ENCODE results near the gene ZNF197.

- TF ChIP-seq TAF15 (IDR thresholded peaks at IDR 0.05; ENCODE audit: low read depth, low read length, poor library complexity, severe bottlenecking) (no peak), CC2D1A (CRISPR knock-in tag; IDR thresholded peaks at IDR 0.05) (no peak), POGK (CRISPR knock-in tag; conservative IDR thresholded peaks at IDR 0.05) (no peak), ZNF34 (CRISPR knock-in tag; IDR thresholded peaks at IDR 0.05; ENCODE audit: borderline replicate concordance) (no peak), ELF1 (CRISPR knock-in tag; IDR thresholded peaks at IDR 0.05) (no peak), EP300 (IDR thresholded peaks at IDR 0.05; ENCODE audit: low read depth in 2 of 2, low read length in 2 of 2) (no peak), EP300 (CRISPR knock-in tag; IDR thresholded peaks at IDR 0.05; ENCODE audit: borderline replicate concordance) (no peak), ZNF362 (CRISPR knock-in tag; IDR thresholded peaks at IDR 0.05; ENCODE audit: borderline replicate concordance) (no peak), EHMT2 (IDR thresholded peaks at IDR 0.05; ENCODE audit: borderline replicate concordance, low read depth, low read length) (no peak), TFAP4 (IDR thresholded peaks at IDR 0.05; ENCODE audit: borderline replicate concordance, low read depth) (no peak), ARHGAP35 (CRISPR knock-in tag; IDR thresholded peaks at IDR 0.05; ENCODE audit: borderline replicate concordance) (no peak), GTF2F1 (IDR thresholded peaks at IDR 0.05; ENCODE audit: low read length) (no peak)
Observed at GRCh38 chr3:44659434-44659833, 34.6 kb downstream of the ZNF197 start.
